B cell (primary cell): ENCODE data around the gene HLCS. TPM values are rescaled to one million over a fixed set of nuclear protein-coding genes. Genes with fewer than 3 reads are reported as not detected.

Source experiments
- ATAC-seq: fragments of 200-7000 bp; cut with Tn5 transposase; one replicate; pipeline ENCODE4 v1.10.0; 2021; ENCODE audit warnings: low read depth, mild to moderate bottlenecking, moderate number of reproducible peaks, moderate library complexity
- CTCF ChIA-PET: fragments of 350-600 bp; sonication (Branson Sonifier 250); formaldehyde crosslinking; loops from one replicate; lab custom pipeline; 2021; ENCODE audit warnings: antibody characterized with exemption, inconsistent platforms; lab: Charles Lee
- POLR2A ChIA-PET: fragments of 350-600 bp; sonication (Branson Sonifier 250); formaldehyde crosslinking; loops from one replicate; lab custom pipeline; 2021; ENCODE audit warnings: antibody characterized with exemption; lab: Charles Lee
- DNase-seq: peaks from one replicate; pipeline ENCODE4 v3.0.0; 2013
- H2AFZ ChIP-seq: 2 replicates; pipeline ENCODE4 v1.6.1; 2012; ENCODE audit warnings: mild to moderate bottlenecking, low read depth, low read length; ENCODE audit not compliant: insufficient read depth, poor library complexity, severe bottlenecking
- H3K27ac ChIP-seq, 2 donors: 1 replicate in 1 of 2; 2 replicates in 1 of 2; pipeline ENCODE4 v1.5.1; 2012 to 2013; ENCODE audit warnings: low read length in 2 of 2, mild to moderate bottlenecking in 2 of 2, moderate library complexity in 1 of 2
- H3K27me3 ChIP-seq, 4 experiments: fragments of 200-600 bp in 1 of 4; sonication (generic) in 1 of 4; replicated peaks in 1 of 4; 1 replicate in 2 of 4; 2 replicates in 2 of 4; pipeline versions ENCODE4 v1.6.1 to v1.7.0; 2013 to 2016; ENCODE audit warnings: low read length in 3 of 4, mild to moderate bottlenecking in 2 of 4, mixed read lengths in 1 of 4, moderate library complexity in 1 of 4; ENCODE audit not compliant: insufficient read depth in 4 of 4, control insufficient read depth in 3 of 4; ENCODE audit errors: control extremely low read depth in 1 of 4
- H3K36me3 ChIP-seq, 2 experiments: replicated peaks in 1 of 2; 1 replicate in 1 of 2; 2 replicates in 1 of 2; pipeline versions ENCODE4 v1.6.1 to v1.7.1; 2013; ENCODE audit warnings: low read length in 1 of 2; ENCODE audit not compliant: insufficient read depth in 2 of 2, control insufficient read depth in 1 of 2; ENCODE audit errors: control extremely low read depth in 1 of 2, extremely low read depth in 1 of 2
- H3K4me1 ChIP-seq, 2 donors: fragments of 200-600 bp in 1 of 2; sonication (generic) in 1 of 2; 1 replicate in 1 of 2; 2 replicates in 1 of 2; pipeline versions ENCODE4 v1.5.1 to v1.6.1; 2013 to 2017; ENCODE audit warnings: low read length in 2 of 2; ENCODE audit not compliant: control insufficient read depth in 2 of 2, insufficient read depth in 2 of 2
- H3K4me2 ChIP-seq: replicated peaks from 2 replicates; pipeline ENCODE3; 2012; ENCODE audit warnings: mild to moderate bottlenecking, low read depth, low read length; ENCODE audit not compliant: poor library complexity, severe bottlenecking
- H3K4me3 ChIP-seq, 5 experiments: fragments of 200-600 bp in 1 of 5; sonication (generic) in 1 of 5; 1 replicate in 3 of 5; 2 replicates in 2 of 5; pipeline versions ENCODE4 v1.5.1 to v1.7.0; 2011 to 2016; ENCODE audit warnings: low read length in 4 of 5, mild to moderate bottlenecking in 4 of 5, low read depth in 2 of 5, control low read depth in 1 of 5, moderate library complexity in 1 of 5; ENCODE audit not compliant: insufficient read depth in 1 of 5; ENCODE audit errors: control extremely low read depth in 1 of 5, extremely low read depth in 1 of 5
- H3K79me2 ChIP-seq: fragments of 200-600 bp; sonication (generic); one replicate; pipeline ENCODE4 v1.6.0; 2016; ENCODE audit warnings: low read length; ENCODE audit not compliant: control insufficient read depth, insufficient read depth
- H3K9ac ChIP-seq: fragments of 200-600 bp; sonication (generic); 2 replicates; pipeline ENCODE4 v1.6.1; 2017; ENCODE audit warnings: mild to moderate bottlenecking, low read length, moderate library complexity
- H3K9me3 ChIP-seq, 3 donors: one replicate each; pipeline versions ENCODE4 v1.6.1 to v1.7.1; 2013; ENCODE audit warnings: low read length in 2 of 3; ENCODE audit not compliant: control insufficient read depth in 2 of 3, insufficient read depth in 1 of 3; ENCODE audit errors: control extremely low read depth in 1 of 3
- H4K20me1 ChIP-seq: 2 replicates; pipeline ENCODE4 v1.6.0; 2012; ENCODE audit warnings: mild to moderate bottlenecking, low read length; ENCODE audit not compliant: insufficient read depth, control insufficient read depth, poor library complexity, severe bottlenecking
- H3K27ac Mint-ChIP-seq: one replicate; pipeline ENCODE4 v1.8.0; 2021; ENCODE audit warnings: mixed read lengths
- H3K27me3 Mint-ChIP-seq: one replicate; pipeline ENCODE4 v1.8.0; 2021; ENCODE audit warnings: mixed read lengths
- H3K4me1 Mint-ChIP-seq: one replicate; pipeline ENCODE4 v1.8.0; 2021; ENCODE audit warnings: mixed read lengths
- H3K4me3 Mint-ChIP-seq: one replicate; pipeline ENCODE4 v1.8.0; 2021; ENCODE audit warnings: mixed read lengths
- H3K9me3 Mint-ChIP-seq: one replicate; pipeline ENCODE4 v1.8.0; 2022; ENCODE audit warnings: mixed read lengths; ENCODE audit not compliant: insufficient read depth
- CTCF ChIP-seq: fragments of 200-600 bp; IDR thresholded peaks from one replicate; pipeline ENCODE4 v1.8.0; 2022; ENCODE audit warnings: antibody characterized with exemption, mild to moderate bottlenecking
- EZH2 ChIP-seq: IDR thresholded peaks from 2 replicates; pipeline ENCODE4 v1.6.1; 2012; ENCODE audit warnings: borderline replicate concordance, low read depth, mild to moderate bottlenecking, moderate library complexity, low read length; ENCODE audit not compliant: insufficient read depth, poor library complexity, severe bottlenecking
- WGBS: methylation state at CpG from one replicate; pipeline ENCODE4 v1.1.5; 2013; ENCODE audit warnings: missing lambda C conversion rate; ENCODE audit not compliant: insufficient coverage; 5-methylcytosine and 5-hydroxymethylcytosine counted together
- intact Hi-C: fragments of 100-400 bp; cut with micrococcal nuclease; formaldehyde crosslinking; loops from one replicate; pipeline ENCODE4 v1.10.0; 2022
- polyA plus RNA-seq: library from polyadenylated mRNA; depleted of rRNA; stranded (reverse); fragments of >200 nt; gene quantifications from 2 replicates; pipeline ENCODE4 v1.2.3, GENCODE V29; 2012
- total RNA-seq, 2 donors: library from RNA; stranded (reverse); fragments of 120-200 nt in 1 of 2; gene quantifications; 1 replicate in 1 of 2; 2 replicates in 1 of 2; pipeline versions ENCODE4 v1.2.3 to v1.2.4, GENCODE V29; 2013 to 2022

Gene HLCS
- total and polyA plus RNA-seq, 2 donors (not counting 1 experiment from before 2014, with no cell fraction given): 4.4 to 14.7 TPM

DNA sequence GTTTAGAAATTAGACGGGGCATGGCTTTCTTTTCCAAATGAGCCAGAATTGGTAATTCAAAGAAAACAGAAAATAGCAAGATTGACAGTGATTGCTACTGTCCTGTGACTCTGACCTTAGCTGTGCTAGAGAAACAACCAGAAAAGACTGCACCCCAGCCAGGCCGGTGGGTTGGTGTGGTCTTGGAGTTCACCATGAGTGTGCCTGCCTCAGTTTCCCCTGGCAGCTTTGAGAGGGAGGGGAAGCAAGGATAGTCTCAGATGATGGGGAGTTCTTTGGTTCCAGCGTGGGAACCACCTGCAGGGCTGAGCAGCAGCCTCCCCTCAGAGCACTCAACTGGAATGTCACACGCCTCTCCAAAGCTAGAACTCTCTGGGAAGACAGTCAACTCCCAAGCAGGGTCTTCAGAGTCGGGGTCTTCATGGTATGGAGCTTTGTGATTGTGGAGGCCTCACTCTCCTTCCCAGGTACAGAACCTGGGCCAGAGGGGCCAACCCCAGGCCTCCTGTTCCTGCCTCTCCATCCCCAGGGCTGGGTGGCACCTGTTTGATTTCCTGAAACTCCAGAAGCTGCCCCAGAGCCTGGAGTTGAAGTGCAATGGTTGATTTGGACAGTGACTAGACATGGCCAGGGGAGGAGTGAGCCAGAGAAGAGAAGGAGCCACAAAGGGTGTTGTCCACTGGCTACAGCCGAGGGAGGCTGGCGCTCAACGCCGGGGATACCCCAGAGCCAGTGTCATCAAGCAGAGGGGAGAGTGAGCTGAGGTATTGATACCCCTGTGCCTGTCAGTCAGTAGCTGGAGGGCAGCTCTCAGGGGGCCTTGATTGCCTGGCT is 231.9 kb downstream of the HLCS start:
- no peaks in the 10 kb centered on the region for H3K36me3 ChIP-seq
- H3K27ac Mint-ChIP-seq: no peak overlapping the region
- 98% methylated on average over 8 of the region's 9 CpGs for WGBS
- no peak overlapping the region for H3K27ac ChIP-seq
- no peaks in the 10 kb centered on the region for H3K4me1 Mint-ChIP-seq
- H4K20me1 ChIP-seq: no peaks in the 10 kb centered on the region
- CTCF ChIA-PET: no interaction called here
- H3K79me2 ChIP-seq: no peaks in the 10 kb centered on the region
- no peak for DNase-seq
- H3K9me3 Mint-ChIP-seq: no peaks in the 10 kb centered on the region
- no peak overlapping the region for H3K4me3 Mint-ChIP-seq
- peaks cover 5% of the 10 kb centered on the region for H3K27me3 Mint-ChIP-seq
- no peak overlapping the region for H3K4me2 ChIP-seq
- no peak overlapping the region for H2AFZ ChIP-seq
- no peaks in the 10 kb centered on the region for H3K4me1 ChIP-seq
- H3K9ac ChIP-seq: no peak overlapping the region
- intact Hi-C loops: no loop called here
- H3K4me3 ChIP-seq: no peak overlapping the region
- H3K27me3 ChIP-seq: peaks cover 0 to 9% (median 0%) of the 10 kb centered on the region in 4 experiments
- no peak for ATAC-seq
- POLR2A ChIA-PET: no interaction called here
- H3K9me3 ChIP-seq: peaks cover 0 to 24% (median 0%) of the 10 kb centered on the region in 3 donors
- TF ChIP-seq CTCF: no peak

GRCh38 chr21:36733857-36734256 is 232.6 kb downstream of the HLCS start:
- intact Hi-C loops: no loop called here
- WGBS: 78% methylated on average over 3 of the region's 6 CpGs
- H4K20me1 ChIP-seq: no peaks in the 10 kb centered on the region

More at GRCh38 chr21:36733857-36734256, 232.6 kb downstream of the HLCS start:
- ATAC-seq (no peak), DNase-seq (no peak)
- Histone ChIP-seq H3K79me2 (no peaks in the 10 kb centered on the region), H3K27ac (no peak overlapping the region), H3K4me1 (no peaks in the 10 kb centered on the region), H3K4me3 (no peak overlapping the region), H3K36me3 (no peaks in the 10 kb centered on the region), H2AFZ (no peak overlapping the region), H3K9me3 (peaks cover 0 to 24% (median 0%) of the 10 kb centered on the region in 3 donors), H3K9ac (no peak overlapping the region), H3K4me2 (no peak overlapping the region), H3K27me3 (peaks cover 0 to 8% (median 0%) of the 10 kb centered on the region in 4 experiments)
- no peak for TF ChIP-seq CTCF
- TF ChIP-seq EZH2: no peak
- no peaks in the 10 kb centered on the region for H3K4me1 Mint-ChIP-seq
- peaks cover 5% of the 10 kb centered on the region for H3K27me3 Mint-ChIP-seq
- H3K9me3 Mint-ChIP-seq: no peaks in the 10 kb centered on the region
- H3K4me3 Mint-ChIP-seq: no peak overlapping the region
- H3K27ac Mint-ChIP-seq: no peak overlapping the region
- ChIA-PET CTCF (no interaction called here), POLR2A (no interaction called here)
